DND-41 (cell line): ENCODE data around the gene DNM3.

Experiments
- ATAC-seq: fragments of 200-7000 bp; cut with Tn5 transposase; 3 replicates; pipeline ENCODE4 v1.9.1; 2021; ENCODE audit warnings: low read depth; ENCODE audit not compliant: insufficient read depth
- DNase-seq: peaks from one replicate; pipeline ENCODE4 v3.0.0-alpha.2; 2020
- H2AFZ ChIP-seq: 2 replicates; pipeline ENCODE4 v1.6.0; 2012; ENCODE audit warnings: low read depth, low read length
- H3K27ac ChIP-seq: 2 replicates; pipeline ENCODE4 v1.5.1; 2012; ENCODE audit warnings: low read length, inconsistent platforms
- H3K27me3 ChIP-seq: fragments of 200-600 bp; sonication (generic); 2 replicates; pipeline ENCODE4 v1.6.0; 2012; ENCODE audit warnings: low read length, mild to moderate bottlenecking, inconsistent platforms; ENCODE audit not compliant: insufficient read depth, poor library complexity
- H3K36me3 ChIP-seq: 2 replicates; pipeline ENCODE4 v1.5.1; 2012; ENCODE audit warnings: low read length, inconsistent platforms; ENCODE audit not compliant: insufficient read depth
- H3K4me1 ChIP-seq: 2 replicates; pipeline ENCODE4 v1.5.1; 2012; ENCODE audit warnings: mild to moderate bottlenecking, low read length; ENCODE audit not compliant: insufficient read depth
- H3K4me2 ChIP-seq: 2 replicates; pipeline ENCODE4 v1.6.0; 2012; ENCODE audit warnings: mild to moderate bottlenecking, moderate library complexity, low read length, inconsistent platforms; ENCODE audit not compliant: insufficient read depth
- H3K4me3 ChIP-seq, 2 experiments: fragments of 200-600 bp in 1 of 2; shearing (Covaris generic) in 1 of 2; 2 replicates each; pipeline ENCODE4 v1.5.1; 2012 to 2016; ENCODE audit warnings: inconsistent platforms in 2 of 2, low read length in 2 of 2, mild to moderate bottlenecking in 2 of 2, low read depth in 1 of 2, moderate library complexity in 1 of 2
- H3K79me2 ChIP-seq: 2 replicates; pipeline ENCODE4 v1.6.0; 2012; ENCODE audit warnings: low read length, inconsistent platforms; ENCODE audit not compliant: insufficient read depth
- H3K9ac ChIP-seq: 2 replicates; pipeline ENCODE4 v1.6.0; 2012; ENCODE audit warnings: low read depth, mild to moderate bottlenecking, inconsistent platforms, low read length, moderate library complexity
- H3K9me3 ChIP-seq: 2 replicates; pipeline ENCODE4 v1.5.1; 2012; ENCODE audit warnings: low read length, moderate library complexity, mild to moderate bottlenecking, inconsistent platforms; ENCODE audit not compliant: insufficient read depth, severe bottlenecking
- H4K20me1 ChIP-seq: 2 replicates; pipeline ENCODE4 v1.6.0; 2012; ENCODE audit warnings: low read length; ENCODE audit not compliant: insufficient read depth
- EZH2 ChIP-seq: IDR thresholded peaks from 3 replicates; pipeline ENCODE4 v1.6.1; 2012; ENCODE audit warnings: borderline replicate concordance, low read depth, mild to moderate bottlenecking, moderate library complexity, low read length, inconsistent platforms; ENCODE audit not compliant: severe bottlenecking
- TF ChIP-seq, protein P1 (sequence below): IDR thresholded peaks from 2 replicates; pipeline ENCODE4 v1.5.1; 2012; ENCODE audit warnings: borderline replicate concordance, low read length, moderate library complexity, mild to moderate bottlenecking; ENCODE audit not compliant: poor library complexity, severe bottlenecking; ENCODE audit errors: extremely low read depth

Gene DNM3

DNA sequence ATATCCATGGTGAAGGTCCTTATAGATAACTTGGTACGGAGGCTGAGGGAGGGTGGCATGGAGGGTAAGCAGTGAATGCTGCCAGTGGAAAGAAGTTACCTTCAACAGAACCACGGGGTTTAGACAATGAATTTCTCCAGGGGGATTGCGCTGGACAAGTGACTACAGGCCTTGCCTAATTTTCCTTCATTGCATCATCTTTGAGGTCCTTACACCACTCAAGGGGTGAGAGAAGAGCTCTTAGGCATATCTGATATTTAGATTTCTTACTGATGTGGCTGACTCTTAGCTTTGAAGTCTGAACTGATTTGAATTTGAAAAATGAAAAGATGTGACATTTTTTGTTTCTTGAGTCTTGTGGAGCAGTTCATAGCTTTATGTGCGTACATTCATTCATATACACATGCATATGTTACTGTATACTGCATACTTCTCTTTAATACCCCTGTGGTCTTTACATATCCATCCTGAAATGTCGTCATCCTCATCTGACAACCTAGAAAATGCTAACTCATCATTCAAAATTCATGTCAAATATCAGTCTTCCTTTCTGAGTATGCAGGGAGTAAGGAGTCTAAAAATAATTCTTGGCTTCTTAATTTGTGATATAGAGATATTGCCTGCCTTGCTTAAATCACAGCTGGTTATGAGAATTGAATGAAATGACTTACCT, 63.6 kb downstream of the DNM3 start:
- no peaks in the 10 kb centered on the region for H3K36me3 ChIP-seq
- H4K20me1 ChIP-seq, result no peaks in the 10 kb centered on the region
- ATAC-seq (no peak), DNase-seq (no peak)
- no peak overlapping the region for H3K4me2 ChIP-seq
- no peak overlapping the region for H3K9ac ChIP-seq
- H3K79me2 ChIP-seq, result no peaks in the 10 kb centered on the region
- no peaks in the 10 kb centered on the region for H3K27me3 ChIP-seq
- no peaks in the 10 kb centered on the region; the same call in 1 of the 2 replicates for H3K4me1 ChIP-seq
- TF ChIP-seq, protein P1, sequence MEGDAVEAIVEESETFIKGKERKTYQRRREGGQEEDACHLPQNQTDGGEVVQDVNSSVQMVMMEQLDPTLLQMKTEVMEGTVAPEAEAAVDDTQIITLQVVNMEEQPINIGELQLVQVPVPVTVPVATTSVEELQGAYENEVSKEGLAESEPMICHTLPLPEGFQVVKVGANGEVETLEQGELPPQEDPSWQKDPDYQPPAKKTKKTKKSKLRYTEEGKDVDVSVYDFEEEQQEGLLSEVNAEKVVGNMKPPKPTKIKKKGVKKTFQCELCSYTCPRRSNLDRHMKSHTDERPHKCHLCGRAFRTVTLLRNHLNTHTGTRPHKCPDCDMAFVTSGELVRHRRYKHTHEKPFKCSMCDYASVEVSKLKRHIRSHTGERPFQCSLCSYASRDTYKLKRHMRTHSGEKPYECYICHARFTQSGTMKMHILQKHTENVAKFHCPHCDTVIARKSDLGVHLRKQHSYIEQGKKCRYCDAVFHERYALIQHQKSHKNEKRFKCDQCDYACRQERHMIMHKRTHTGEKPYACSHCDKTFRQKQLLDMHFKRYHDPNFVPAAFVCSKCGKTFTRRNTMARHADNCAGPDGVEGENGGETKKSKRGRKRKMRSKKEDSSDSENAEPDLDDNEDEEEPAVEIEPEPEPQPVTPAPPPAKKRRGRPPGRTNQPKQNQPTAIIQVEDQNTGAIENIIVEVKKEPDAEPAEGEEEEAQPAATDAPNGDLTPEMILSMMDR, result no peak
- TF ChIP-seq EZH2, result no peak
- H2AFZ ChIP-seq, result no peak overlapping the region
- H3K4me3 ChIP-seq, result no peak overlapping the region
- H3K27ac ChIP-seq, result no peak overlapping the region
- H3K9me3 ChIP-seq, result no peaks in the 10 kb centered on the region

DNA sequence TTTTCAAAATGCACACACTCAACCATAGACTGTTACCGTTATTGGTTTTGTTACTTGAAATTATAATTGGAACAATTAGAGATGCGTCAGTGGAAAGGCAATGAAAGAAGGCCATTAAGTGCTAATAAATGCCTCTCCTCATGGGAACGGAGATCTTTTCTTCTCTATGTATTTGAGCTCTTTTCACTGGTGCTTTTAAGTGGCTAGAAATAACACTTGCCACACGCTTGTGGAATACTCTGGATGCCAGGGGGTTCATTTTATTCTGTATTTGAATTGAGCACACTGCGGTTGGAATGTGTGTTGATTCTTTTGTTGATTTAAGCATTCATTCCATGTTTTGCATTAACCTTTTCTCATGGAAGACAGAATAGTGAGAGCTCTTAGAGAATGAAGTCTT, 68.4 kb downstream of the DNM3 start:
- H3K4me2 ChIP-seq, result no peak overlapping the region
- TF ChIP-seq, protein P1, result no peak
- TF ChIP-seq EZH2, result no peak
- no peak for ATAC-seq
- no peaks in the 10 kb centered on the region for H3K9me3 ChIP-seq
- no peaks in the 10 kb centered on the region for H3K4me1 ChIP-seq
- no peaks in the 10 kb centered on the region for H3K27me3 ChIP-seq
- DNase-seq, result no peak
- no peaks in the 10 kb centered on the region for H3K79me2 ChIP-seq
- H4K20me1 ChIP-seq, result no peaks in the 10 kb centered on the region
- no peak overlapping the region for H2AFZ ChIP-seq
- no peak overlapping the region for H3K27ac ChIP-seq
- no peak overlapping the region for H3K4me3 ChIP-seq
- H3K9ac ChIP-seq, result no peak overlapping the region
- H3K36me3 ChIP-seq, result no peaks in the 10 kb centered on the region

DNA sequence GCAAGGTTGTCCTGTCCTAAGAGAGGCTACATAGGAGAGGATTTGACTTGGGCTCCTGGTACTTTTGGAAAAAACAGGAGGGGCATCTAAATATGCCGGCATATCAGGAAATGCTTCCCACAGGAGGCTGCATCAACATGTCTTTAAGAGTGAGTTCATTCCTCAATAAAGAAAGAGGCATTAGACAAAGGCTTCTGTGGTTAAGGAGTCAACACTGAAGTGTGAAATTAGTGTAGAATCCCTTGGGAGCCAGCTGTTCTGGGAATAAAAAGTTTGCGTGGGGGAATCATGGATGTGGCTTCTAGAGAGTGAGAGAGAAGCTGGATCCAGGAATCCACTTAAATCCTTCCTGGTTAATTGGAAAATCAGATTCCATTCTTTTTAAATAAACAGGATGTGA, 69.5 kb downstream of the DNM3 start:
- no peak overlapping the region for H3K27ac ChIP-seq

More for the DNA sequence above, 69.5 kb downstream of the DNM3 start:
- no peak for TF ChIP-seq EZH2
- TF ChIP-seq, protein P1, result no peak
- no peak for ATAC-seq
- Histone ChIP-seq H3K9ac (no peak overlapping the region), H3K9me3 (no peaks in the 10 kb centered on the region), H3K36me3 (no peaks in the 10 kb centered on the region), H3K79me2 (no peaks in the 10 kb centered on the region), H4K20me1 (no peaks in the 10 kb centered on the region), H3K4me3 (no peak overlapping the region), H2AFZ (no peak overlapping the region), H3K4me1 (no peaks in the 10 kb centered on the region), H3K4me2 (no peak overlapping the region), H3K27me3 (no peaks in the 10 kb centered on the region)
- no peak for DNase-seq
